ENCODE measurements around the gene CALM1. TPM values are rescaled to one million over a fixed set of nuclear protein-coding genes. Genes with fewer than 3 reads are reported as not detected.
"Not testable (repeated sequence)": the region's sequence is repeated elsewhere in the genome, so short reads cannot be mapped to it uniquely, and the experiment has no call there.

CALM1 gene
- total RNA-seq, 2 donors from 2014 or later: 237 to 287 TPM

- intact Hi-C loops (cut with DNase I): no loop called here
- TF ChIP-seq POLR2A (IDR thresholded peaks at IDR 0.05) (no peak), CTCF (IDR thresholded peaks at IDR 0.05) (no peak), POLR2AphosphoS5 (IDR thresholded peaks at IDR 0.05) (no peak)
- no peaks in the 10 kb centered on the region for H3K36me3 ChIP-seq
- H3K9me3 ChIP-seq: no peaks in the 10 kb centered on the region
- no peaks in the 10 kb centered on the region for H3K27me3 ChIP-seq (replicated peaks; ENCODE audit: insufficient read depth)
- peaks cover 5% of the 10 kb centered on the region for H3K4me1 ChIP-seq (replicated peaks)
- H3K4me3 ChIP-seq: no peak overlapping the region
- DNase-seq (ENCODE audit: low spot score): no peak
- H3K27ac ChIP-seq: no peak overlapping the region
- WGBS: 86% methylated on average over 2 of the region's 2 CpGs
These were observed 9.5 kb upstream of the CALM1 start for GRCh38 chr14:90387206-90387760.

GRCh38 chr14:90388437-90388836 lies 8.4 kb upstream of the CALM1 start:
- Histone ChIP-seq H3K4me1 (replicated peaks) (peaks cover 3% of the 10 kb centered on the region), H3K36me3 (no peaks in the 10 kb centered on the region), H3K27ac (no peak overlapping the region), H3K27me3 (replicated peaks; ENCODE audit: insufficient read depth) (no peaks in the 10 kb centered on the region), H3K4me3 (no peak overlapping the region), H3K9me3 (no peaks in the 10 kb centered on the region)
- WGBS: 58% methylated on average over 4 of the region's 4 CpGs
- DNase-seq (ENCODE audit: low spot score): no peak
- TF ChIP-seq POLR2A (IDR thresholded peaks at IDR 0.05) (no peak), POLR2AphosphoS5 (IDR thresholded peaks at IDR 0.05) (no peak), CTCF (IDR thresholded peaks at IDR 0.05) (no peak)
- intact Hi-C loops (cut with DNase I): no loop called here

- no peaks in the 10 kb centered on the region for H3K4me1 ChIP-seq (replicated peaks)
- H3K36me3 ChIP-seq: no peaks in the 10 kb centered on the region
- H3K27me3 ChIP-seq (replicated peaks; ENCODE audit: insufficient read depth): no peaks in the 10 kb centered on the region
- no peak overlapping the region for H3K4me3 ChIP-seq
- 74% methylated on average over 1 of the region's 1 CpG for WGBS
- no peak for TF ChIP-seq POLR2AphosphoS5 (IDR thresholded peaks at IDR 0.05)
- no peak for TF ChIP-seq CTCF (IDR thresholded peaks at IDR 0.05)
- TF ChIP-seq POLR2A (IDR thresholded peaks at IDR 0.05): no peak
- H3K27ac ChIP-seq: no peak overlapping the region
- DNase-seq (ENCODE audit: low spot score): no peak
- H3K9me3 ChIP-seq: no peaks in the 10 kb centered on the region
- intact Hi-C loops (cut with DNase I): no loop called here
These were observed 7.8 kb upstream of the CALM1 start for GRCh38 chr14:90388982-90389381.

GRCh38 chr14:90393966-90394365 lies 2.9 kb upstream of the CALM1 start:
- no peak for DNase-seq (ENCODE audit: low spot score)
- H3K9me3 ChIP-seq: no peaks in the 10 kb centered on the region
- H3K4me3 ChIP-seq: no peak overlapping the region
- peaks cover 3% of the 10 kb centered on the region for H3K4me1 ChIP-seq (replicated peaks)
- no peaks in the 10 kb centered on the region for H3K27me3 ChIP-seq (replicated peaks; ENCODE audit: insufficient read depth)
- H3K36me3 ChIP-seq: no peaks in the 10 kb centered on the region
- WGBS: 78% methylated on average over 3 of the region's 3 CpGs
- intact Hi-C loops (cut with DNase I): no loop called here
- no peak for TF ChIP-seq POLR2A (IDR thresholded peaks at IDR 0.05)
- TF ChIP-seq POLR2AphosphoS5 (IDR thresholded peaks at IDR 0.05): no peak
- TF ChIP-seq CTCF (IDR thresholded peaks at IDR 0.05): no peak
- no peak overlapping the region for H3K27ac ChIP-seq

- intact Hi-C loops (cut with DNase I): loop anchor here (5.0 kb wide), 3 partner anchors 62 to 418 kb away; partner anchors contain the start of gene NRDE2
- 97% methylated on average over 8 of the region's 8 CpGs for WGBS
These were observed 2.0 kb upstream of the CALM1 start for GRCh38 chr14:90394782-90395181.

More at GRCh38 chr14:90394782-90395181, 2.0 kb upstream of the CALM1 start:
- H3K4me1 ChIP-seq (replicated peaks); H3K9me3 ChIP-seq; H3K27ac ChIP-seq; H3K36me3 ChIP-seq; H3K4me3 ChIP-seq; DNase-seq (ENCODE audit: low spot score); H3K27me3 ChIP-seq (replicated peaks; ENCODE audit: insufficient read depth): not testable (repeated sequence)

Data from prostate gland (tissue), 2 donors.